ENCODE data around the gene GPR158.

The GPR158 gene

GRCh38 chr10:25508112-25508815, 333.5 kb downstream of the GPR158 start:
- DNase-seq: no peak

GRCh38 chr10:25509151-25509550, 334.4 kb downstream of the GPR158 start:
- DNase-seq: no peak

DNA sequence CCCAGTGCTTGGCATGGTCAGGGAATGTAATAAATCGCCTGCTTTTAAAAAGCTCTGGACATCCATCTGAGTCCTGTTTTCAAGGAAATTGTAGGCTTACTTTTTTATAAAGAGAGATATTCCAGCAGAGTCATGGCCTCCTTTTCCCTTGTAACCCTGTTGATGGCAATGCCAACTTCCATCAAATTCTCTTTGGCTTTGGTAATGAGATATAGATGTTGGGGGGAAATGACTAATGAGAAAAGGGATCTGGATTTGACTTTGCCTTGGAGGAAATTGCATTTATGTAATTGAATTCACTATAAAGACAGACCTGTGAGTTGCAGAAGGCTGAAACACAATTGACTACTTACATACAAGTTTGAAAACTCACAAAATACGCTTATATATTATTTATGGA, 347.5 kb downstream of the GPR158 start:
- no peak for DNase-seq

GRCh38 chr10:25522946-25523608, 348.3 kb downstream of the GPR158 start:
- no peak for DNase-seq

GRCh38 chr10:25530306-25530705, 355.5 kb downstream of the GPR158 start:
- no peak for DNase-seq

GRCh38 chr10:25531457-25532061, 356.8 kb downstream of the GPR158 start:
- no peak for DNase-seq

- DNase-seq: no peak
These were observed 357.4 kb downstream of the GPR158 start for GRCh38 chr10:25532213-25532612.

GRCh38 chr10:25536027-25536426, 361.2 kb downstream of the GPR158 start:
- no peak for DNase-seq

DNA sequence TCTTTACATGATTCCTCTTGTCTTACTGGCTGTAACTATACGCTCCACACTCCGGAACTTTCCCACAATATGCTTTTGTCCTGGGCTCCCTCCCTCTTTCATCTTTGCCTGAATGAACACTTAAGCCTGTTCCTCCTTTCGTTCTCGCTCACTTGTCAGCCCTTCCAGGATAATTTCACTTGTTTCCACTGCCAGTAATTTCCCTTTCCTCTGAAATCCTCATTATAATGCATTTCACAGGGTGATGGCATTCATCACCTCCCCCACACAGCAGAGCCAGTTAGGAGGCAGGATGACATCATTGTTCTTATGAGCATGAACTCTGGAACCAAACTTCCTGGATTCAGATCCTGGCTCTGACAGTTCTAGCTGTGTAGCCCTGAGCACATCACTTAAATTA, 372.6 kb downstream of the GPR158 start:
- DNase-seq: no peak

- DNase-seq: no peak
These were observed 377.6 kb downstream of the GPR158 start for GRCh38 chr10:25552283-25552919.

GRCh38 chr10:25555865-25556264, 381.1 kb downstream of the GPR158 start:
- DNase-seq: no peak

DNA sequence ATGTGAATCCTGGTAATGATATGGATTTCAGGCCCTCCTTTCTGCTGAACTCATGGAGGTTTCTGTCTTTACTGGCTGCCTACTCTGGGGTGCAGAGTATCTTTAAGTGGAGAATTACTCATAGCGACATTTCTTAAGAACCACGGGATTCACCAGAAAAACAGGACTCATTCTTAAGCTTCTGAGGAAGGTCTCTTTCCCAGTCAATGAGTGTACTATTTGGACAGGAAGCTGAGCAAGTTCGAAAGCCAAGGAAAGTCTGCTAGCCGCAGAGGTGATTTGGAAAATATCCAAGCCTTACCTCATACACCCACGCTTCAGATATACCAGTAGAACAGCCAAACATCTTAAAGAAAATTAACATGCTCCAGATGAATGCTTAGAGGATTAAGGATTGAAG, 381.7 kb downstream of the GPR158 start:
- DNase-seq: no peak

DNA sequence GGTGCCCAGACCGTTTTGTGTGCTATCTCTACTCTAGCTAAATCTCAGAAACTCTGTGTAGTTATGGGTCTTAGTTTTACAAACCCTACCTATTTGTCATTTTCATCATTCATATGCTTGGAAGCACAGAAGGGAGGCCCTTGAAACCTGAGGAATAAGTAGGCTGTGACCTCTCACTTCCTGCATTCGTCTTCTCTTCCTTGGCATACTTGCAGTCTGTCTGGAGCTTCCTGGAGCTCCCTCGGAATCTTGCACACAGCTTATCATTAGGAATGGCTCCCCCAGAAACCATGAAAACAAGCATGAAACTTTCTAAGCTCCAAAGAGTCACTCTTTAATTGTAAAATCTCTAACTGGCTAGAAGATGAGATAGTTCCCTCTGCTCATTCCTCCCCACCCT, 382.3 kb downstream of the GPR158 start:
- DNase-seq: no peak

GRCh38 chr10:25561758-25562157, 387.0 kb downstream of the GPR158 start:
- DNase-seq: no peak

GRCh38 chr10:25562547-25562946, 387.7 kb downstream of the GPR158 start:
- DNase-seq: no peak

DNA sequence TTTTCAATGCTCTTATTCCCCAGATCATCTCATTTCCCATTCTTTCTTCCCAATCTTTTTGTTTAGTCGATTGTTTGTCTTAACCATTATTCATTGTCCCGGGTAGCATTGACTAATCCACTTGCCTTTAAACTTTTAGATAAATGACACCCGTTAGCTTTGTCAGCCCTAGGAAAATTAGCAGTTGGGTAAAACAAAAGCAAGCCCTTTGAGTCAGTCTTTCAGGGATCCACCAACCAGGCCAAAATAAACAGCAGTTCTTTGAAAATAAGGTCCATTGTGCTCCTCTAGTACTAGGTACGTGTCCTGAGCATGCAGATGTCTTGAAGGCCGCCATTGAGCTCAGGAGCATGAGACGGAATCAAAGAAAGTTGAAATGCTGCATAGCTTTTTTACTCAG, 389.6 kb downstream of the GPR158 start:
- no peak for DNase-seq

DNA sequence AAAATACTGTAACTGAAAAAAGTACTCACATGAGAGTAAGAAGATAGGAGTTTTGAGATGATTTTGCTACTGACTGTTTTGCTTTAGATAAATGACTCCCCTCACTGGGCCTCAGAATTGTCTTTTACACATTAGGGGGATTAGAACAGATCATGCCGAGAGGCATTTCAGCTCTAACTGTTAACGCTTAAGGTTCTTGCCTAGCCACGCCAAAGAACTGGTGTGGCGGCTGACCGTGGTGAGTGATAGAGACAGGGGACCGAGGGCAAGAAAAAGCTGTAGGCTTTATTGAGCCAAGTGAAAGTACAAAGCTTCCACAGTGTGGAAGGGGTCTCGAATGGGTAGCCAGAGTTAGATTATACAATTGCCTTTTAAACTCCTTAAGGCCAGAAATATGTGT, 390.8 kb downstream of the GPR158 start:
- no peak for DNase-seq

DNA sequence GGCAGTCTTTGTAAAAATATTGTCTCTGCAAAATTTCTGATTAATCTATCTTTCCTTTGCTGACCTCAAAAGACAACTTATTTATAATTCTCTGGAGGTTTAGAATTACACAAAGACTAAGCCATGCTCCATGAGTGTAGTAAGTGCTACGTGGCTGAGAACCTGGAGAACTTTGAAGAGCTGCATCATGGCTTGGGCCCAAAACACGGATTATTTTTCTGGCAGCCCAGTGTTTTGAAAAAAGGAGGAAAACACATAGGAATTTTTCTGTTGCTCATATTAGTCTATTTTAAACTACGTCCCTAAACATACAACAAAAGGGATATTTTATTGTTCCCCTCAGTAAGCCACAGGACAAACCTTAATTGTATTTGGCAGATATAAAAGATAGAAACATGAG, 398.5 kb downstream of the GPR158 start:
- DNase-seq: no peak

GRCh38 chr10:25575343-25575742, 400.5 kb downstream of the GPR158 start:
- no peak for DNase-seq

- DNase-seq: no peak
These were observed 403.3 kb downstream of the GPR158 start for GRCh38 chr10:25578061-25578460.

DNA sequence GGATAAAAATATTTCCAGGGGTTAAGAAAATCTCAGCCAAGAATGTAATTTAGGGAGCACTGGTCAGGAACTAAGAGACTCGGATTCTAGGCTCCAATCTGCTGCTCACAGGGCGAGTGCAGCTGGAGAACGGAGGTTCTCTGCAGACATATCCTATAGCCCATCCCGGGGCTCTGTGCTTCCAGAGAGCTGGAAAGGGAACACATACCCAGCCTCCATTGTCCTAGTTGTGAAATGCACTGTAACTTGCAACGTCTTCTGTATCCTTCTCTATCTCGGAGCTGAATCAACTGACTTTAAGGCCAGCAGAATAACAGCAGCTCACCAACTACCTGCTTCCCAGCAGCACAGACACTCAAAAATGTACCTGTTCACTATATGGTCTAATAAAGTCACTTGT, 408.2 kb downstream of the GPR158 start:
- no peak for DNase-seq

GRCh38 chr10:25600651-25601050, 425.9 kb downstream of the GPR158 start:
- DNase-seq: no peak

DNA sequence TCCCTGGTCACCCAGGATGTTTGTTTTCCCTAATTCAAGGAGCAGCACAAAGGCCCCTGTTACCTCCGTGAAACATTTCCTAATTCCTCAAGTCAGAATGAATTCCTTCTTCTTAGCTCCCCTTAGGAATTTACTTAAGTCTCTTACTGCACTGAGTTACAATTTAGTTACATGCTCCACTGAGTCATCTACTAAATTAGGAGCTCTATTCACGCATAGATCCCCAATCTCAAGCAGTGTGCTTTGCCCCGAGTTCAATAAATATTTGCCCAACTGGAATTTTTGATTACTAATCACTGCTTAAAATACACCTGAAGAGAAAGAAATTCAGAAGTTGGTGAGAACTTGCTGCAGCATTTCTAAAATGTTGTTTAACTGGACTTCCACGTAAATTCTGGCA, 429.8 kb downstream of the GPR158 start:
- no peak for DNase-seq

DNA sequence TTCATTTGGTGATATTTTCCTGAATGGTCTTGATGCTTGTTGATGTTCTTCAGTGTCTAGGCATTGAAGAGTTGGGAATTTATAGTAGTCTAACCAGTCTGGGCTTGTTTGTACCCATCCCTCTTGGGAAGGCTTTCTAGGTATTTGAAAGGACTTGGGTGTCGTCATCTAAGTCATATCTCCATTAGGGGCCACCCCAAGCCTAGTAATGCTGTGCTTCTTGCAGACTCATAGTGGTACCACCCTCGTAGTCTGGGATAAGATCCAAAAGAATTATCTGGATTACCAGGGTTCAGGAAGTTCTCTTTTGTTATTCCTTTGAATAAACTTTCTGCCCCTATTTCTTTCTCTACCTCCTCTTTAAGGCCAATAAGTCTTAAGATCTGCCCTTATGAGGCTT, 439.9 kb downstream of the GPR158 start:
- DNase-seq: no peak
